ENCODE data around the gene ZNF784.

Gene ZNF784

DNA sequence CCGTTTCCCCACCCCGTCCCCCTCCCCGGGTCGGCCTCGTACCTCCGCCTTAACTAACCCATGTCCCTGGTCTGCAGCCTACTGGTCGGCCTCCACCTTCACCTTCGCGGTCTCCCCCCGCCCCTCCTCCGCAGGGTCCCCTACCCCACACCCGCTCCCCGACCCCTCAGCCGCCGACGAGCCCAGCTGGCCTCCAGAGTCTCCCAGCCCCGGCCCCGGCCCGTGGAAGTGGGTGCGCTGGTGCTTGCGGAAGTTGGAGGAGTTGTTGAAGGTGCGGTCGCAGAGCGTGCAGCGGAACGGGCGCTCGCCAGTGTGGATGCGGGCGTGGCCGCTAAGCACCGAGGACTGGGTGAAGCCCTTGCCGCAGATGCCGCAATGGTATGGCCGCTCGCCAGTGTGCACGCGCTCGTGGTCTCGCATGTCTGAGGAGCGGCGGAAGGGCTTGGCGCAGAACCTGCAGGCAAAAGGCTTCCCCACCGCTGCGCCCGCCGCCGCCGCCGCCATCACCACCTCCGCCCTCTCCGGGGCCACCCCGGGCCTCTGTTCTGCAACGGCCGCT, 2.6 kb downstream of the ZNF784 start:
- no peak for ATAC-seq (ENCODE audit: low read depth)
- no peak overlapping the region for H3K27ac ChIP-seq (ENCODE audit: poor library complexity, severe bottlenecking)
- H3K4me3 ChIP-seq (ENCODE audit: severe bottlenecking), result no peak overlapping the region
- TF ChIP-seq, protein P1, sequence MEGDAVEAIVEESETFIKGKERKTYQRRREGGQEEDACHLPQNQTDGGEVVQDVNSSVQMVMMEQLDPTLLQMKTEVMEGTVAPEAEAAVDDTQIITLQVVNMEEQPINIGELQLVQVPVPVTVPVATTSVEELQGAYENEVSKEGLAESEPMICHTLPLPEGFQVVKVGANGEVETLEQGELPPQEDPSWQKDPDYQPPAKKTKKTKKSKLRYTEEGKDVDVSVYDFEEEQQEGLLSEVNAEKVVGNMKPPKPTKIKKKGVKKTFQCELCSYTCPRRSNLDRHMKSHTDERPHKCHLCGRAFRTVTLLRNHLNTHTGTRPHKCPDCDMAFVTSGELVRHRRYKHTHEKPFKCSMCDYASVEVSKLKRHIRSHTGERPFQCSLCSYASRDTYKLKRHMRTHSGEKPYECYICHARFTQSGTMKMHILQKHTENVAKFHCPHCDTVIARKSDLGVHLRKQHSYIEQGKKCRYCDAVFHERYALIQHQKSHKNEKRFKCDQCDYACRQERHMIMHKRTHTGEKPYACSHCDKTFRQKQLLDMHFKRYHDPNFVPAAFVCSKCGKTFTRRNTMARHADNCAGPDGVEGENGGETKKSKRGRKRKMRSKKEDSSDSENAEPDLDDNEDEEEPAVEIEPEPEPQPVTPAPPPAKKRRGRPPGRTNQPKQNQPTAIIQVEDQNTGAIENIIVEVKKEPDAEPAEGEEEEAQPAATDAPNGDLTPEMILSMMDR (IDR thresholded peaks at IDR 0.05; ENCODE audit: poor library complexity, severe bottlenecking), result no peak
- peaks cover 4% of the 10 kb centered on the region for H3K4me1 ChIP-seq (ENCODE audit: insufficient read depth, poor library complexity, severe bottlenecking)
- no peaks in the 10 kb centered on the region for H3K9me3 ChIP-seq (ENCODE audit: severe bottlenecking)
- DNase-seq (ENCODE audit: low spot score), result no peak
- peaks cover 8% of the 10 kb centered on the region for H3K36me3 ChIP-seq (ENCODE audit: low read depth)
- no peaks in the 10 kb centered on the region for H3K27me3 ChIP-seq (ENCODE audit: insufficient read depth, poor library complexity, severe bottlenecking)

DNA sequence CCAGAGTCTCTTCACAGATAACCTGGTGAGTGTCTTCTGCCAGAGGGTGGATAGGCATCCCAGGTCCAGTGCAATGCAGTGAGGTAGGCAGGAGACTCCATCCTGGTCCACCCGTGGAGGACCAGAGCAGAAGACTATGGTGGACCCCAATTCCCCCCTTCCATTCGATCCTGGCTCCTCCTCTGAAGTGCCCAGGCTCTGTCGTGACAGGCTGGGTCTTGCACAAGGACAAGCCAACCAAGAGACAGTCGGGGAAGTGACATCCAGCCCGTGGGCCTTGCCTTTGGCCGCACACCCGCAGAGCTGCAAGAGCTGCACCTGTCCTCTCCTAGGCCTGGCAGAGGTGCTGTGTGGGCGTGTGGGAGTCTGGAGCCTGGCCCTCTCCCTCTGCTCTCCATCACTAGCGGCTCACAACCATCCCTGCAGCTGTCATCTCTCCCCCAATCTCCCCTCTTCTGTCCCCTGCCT, 3.1 kb downstream of the ZNF784 start:
- H3K4me1 ChIP-seq (ENCODE audit: insufficient read depth, poor library complexity, severe bottlenecking), result peaks cover 4% of the 10 kb centered on the region
- no peaks in the 10 kb centered on the region for H3K27me3 ChIP-seq (ENCODE audit: insufficient read depth, poor library complexity, severe bottlenecking)
- DNase-seq (ENCODE audit: low spot score) (no peak), ATAC-seq (ENCODE audit: low read depth) (no peak)
- H3K4me3 ChIP-seq (ENCODE audit: severe bottlenecking), result no peak overlapping the region
- peaks cover 13% of the 10 kb centered on the region for H3K36me3 ChIP-seq (ENCODE audit: low read depth)
- H3K27ac ChIP-seq (ENCODE audit: poor library complexity, severe bottlenecking), result no peak overlapping the region
- TF ChIP-seq, protein P1 (IDR thresholded peaks at IDR 0.05; ENCODE audit: poor library complexity, severe bottlenecking), result no peak
- H3K9me3 ChIP-seq (ENCODE audit: severe bottlenecking), result no peaks in the 10 kb centered on the region

DNA sequence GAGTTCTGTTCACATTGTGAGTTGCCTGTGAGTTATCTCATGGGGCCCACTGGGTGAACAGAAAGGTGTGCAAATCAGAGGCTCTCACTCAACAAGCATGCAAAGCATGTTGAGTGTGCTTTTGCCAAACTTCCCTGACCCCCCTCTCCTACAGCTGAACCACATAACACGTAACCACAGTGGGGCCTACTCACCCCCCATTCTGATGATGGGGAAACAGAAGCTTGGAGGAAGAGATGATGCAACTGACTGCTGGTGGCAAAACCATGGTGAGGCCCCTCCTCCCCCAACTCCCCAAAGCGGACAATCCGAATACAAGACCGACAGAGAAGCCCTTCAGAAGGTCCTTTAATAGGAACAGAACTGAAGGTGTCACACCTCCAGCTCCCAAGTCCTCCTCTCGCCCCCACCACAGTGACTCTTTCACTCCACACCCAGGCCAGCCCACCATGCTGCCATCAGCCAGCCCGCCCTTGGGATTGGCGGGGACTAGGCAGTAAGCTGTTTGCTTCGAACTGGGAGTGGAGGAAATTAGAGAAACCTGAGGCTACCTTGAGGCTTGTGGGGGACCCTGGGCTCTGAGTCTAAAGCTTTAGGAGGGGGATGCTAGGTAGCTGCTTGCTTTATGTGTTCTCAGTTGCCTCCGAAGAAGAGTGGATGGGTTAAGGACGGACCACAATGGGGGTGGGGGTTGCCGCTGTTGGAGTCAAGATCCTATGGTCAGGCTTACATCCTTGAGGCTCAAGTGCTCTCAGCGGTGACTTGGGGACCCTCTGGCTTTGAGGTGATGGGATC, 3.8 kb downstream of the ZNF784 start:
- Histone ChIP-seq H3K27ac (ENCODE audit: poor library complexity, severe bottlenecking) (no peak overlapping the region), H3K4me3 (ENCODE audit: severe bottlenecking) (no peak overlapping the region), H3K9me3 (ENCODE audit: severe bottlenecking) (no peaks in the 10 kb centered on the region), H3K27me3 (ENCODE audit: insufficient read depth, poor library complexity, severe bottlenecking) (no peaks in the 10 kb centered on the region), H3K4me1 (ENCODE audit: insufficient read depth, poor library complexity, severe bottlenecking) (peaks cover 4% of the 10 kb centered on the region), H3K36me3 (ENCODE audit: low read depth) (peaks cover 17% of the 10 kb centered on the region)
- no peak for ATAC-seq (ENCODE audit: low read depth)
- TF ChIP-seq, protein P1 (IDR thresholded peaks at IDR 0.05; ENCODE audit: poor library complexity, severe bottlenecking), result no peak
- DNase-seq (ENCODE audit: low spot score), result no peak

DNA sequence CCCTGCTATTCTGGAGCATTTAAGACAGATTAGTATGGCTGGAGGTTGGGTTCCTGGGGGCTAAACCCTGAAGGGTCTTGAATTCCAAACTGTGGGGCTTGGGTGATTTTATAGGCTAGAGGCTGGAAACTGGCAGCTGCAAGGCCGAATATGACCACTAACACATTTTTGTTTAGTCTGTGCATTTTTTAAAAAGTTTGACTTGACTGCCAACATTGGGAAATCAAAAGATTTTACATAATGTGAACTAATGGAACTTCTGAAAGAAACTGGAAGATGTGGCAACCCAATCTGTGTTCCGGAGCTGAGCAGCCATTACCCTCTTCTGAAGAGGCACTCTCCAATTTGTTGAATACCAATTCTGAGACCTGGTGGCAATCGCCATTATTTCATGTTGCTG, 5.1 kb downstream of the ZNF784 start:
- Histone ChIP-seq H3K4me1 (ENCODE audit: insufficient read depth, poor library complexity, severe bottlenecking) (no peaks in the 10 kb centered on the region), H3K27ac (ENCODE audit: poor library complexity, severe bottlenecking) (no peak overlapping the region), H3K9me3 (ENCODE audit: severe bottlenecking) (no peaks in the 10 kb centered on the region), H3K36me3 (ENCODE audit: low read depth) (peaks cover 17% of the 10 kb centered on the region), H3K27me3 (ENCODE audit: insufficient read depth, poor library complexity, severe bottlenecking) (no peaks in the 10 kb centered on the region), H3K4me3 (ENCODE audit: severe bottlenecking) (no peak overlapping the region)
- TF ChIP-seq, protein P1 (IDR thresholded peaks at IDR 0.05; ENCODE audit: poor library complexity, severe bottlenecking), result no peak
- DNase-seq (ENCODE audit: low spot score) (no peak), ATAC-seq (ENCODE audit: low read depth) (no peak)

DNA sequence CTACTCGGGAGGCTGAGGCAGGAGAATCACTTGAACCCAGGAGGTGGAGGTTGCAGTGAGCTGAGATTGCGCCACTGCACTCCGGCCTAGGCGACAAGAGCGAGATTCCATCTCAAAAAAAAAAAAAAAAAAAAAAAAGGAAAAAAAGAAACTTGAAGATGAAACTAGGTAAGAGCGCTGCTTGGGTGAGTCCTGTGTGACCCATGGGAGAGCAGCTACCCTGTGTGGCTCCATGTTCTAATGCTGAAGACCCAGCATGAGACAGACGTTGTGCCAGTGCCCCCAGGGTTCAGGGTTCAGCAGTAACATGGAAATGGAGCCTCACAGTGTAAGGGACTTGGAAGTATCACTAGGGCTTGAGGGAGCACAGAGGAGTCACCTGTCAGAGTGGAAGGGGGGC, 5.9 kb downstream of the ZNF784 start:
- H3K27me3 ChIP-seq (ENCODE audit: insufficient read depth, poor library complexity, severe bottlenecking), result no peaks in the 10 kb centered on the region
- no peak overlapping the region for H3K4me3 ChIP-seq (ENCODE audit: severe bottlenecking)
- no peak overlapping the region for H3K27ac ChIP-seq (ENCODE audit: poor library complexity, severe bottlenecking)
- no peaks in the 10 kb centered on the region for H3K9me3 ChIP-seq (ENCODE audit: severe bottlenecking)
- DNase-seq (ENCODE audit: low spot score), result no peak
- TF ChIP-seq, protein P1 (IDR thresholded peaks at IDR 0.05; ENCODE audit: poor library complexity, severe bottlenecking), result no peak
- peaks cover 17% of the 10 kb centered on the region for H3K36me3 ChIP-seq (ENCODE audit: low read depth)
- H3K4me1 ChIP-seq (ENCODE audit: insufficient read depth, poor library complexity, severe bottlenecking), result no peaks in the 10 kb centered on the region
- ATAC-seq (ENCODE audit: low read depth), result no peak

Measured in RWPE2 (cell line).